Peyer's patch (tissue), 4 donors: ENCODE results near the gene SURF1. TPM values are rescaled to one million over a fixed set of nuclear protein-coding genes. Genes with fewer than 3 reads are reported as not detected.

Source experiments
- DNase-seq, 3 donors: peaks; one replicate each; pipeline ENCODE4 v3.0.0-alpha.2; 2017 to 2019
- H3K27ac ChIP-seq, 4 donors: fragments of 200-600 bp; sonication (generic); one replicate each; pipeline ENCODE4 v1.5.1; 2016 to 2019
- H3K27me3 ChIP-seq, 2 donors: fragments of 200-600 bp; sonication (generic); one replicate each; pipeline ENCODE4 v1.5.1; 2019
- H3K36me3 ChIP-seq, 3 donors: fragments of 200-600 bp; sonication (generic); one replicate each; pipeline ENCODE4 v1.5.1; 2016 to 2019
- H3K4me1 ChIP-seq, 4 donors: fragments of 200-600 bp; sonication (generic); one replicate each; pipeline ENCODE4 v1.5.1; 2016 to 2019
- H3K4me3 ChIP-seq, 4 donors: fragments of 200-600 bp; sonication (generic); 1 replicate in 3 of 4; 2 replicates in 1 of 4; pipeline ENCODE4 v1.5.1; 2016 to 2019; ENCODE audit warnings: mild to moderate bottlenecking in 1 of 4
- H3K9me3 ChIP-seq, 4 donors: fragments of 200-600 bp; sonication (generic); one replicate each; pipeline ENCODE4 v1.5.1; 2016 to 2019; ENCODE audit warnings: mild to moderate bottlenecking in 1 of 4
- CTCF ChIP-seq, 6 experiments: fragments of 450-650 bp in 4 of 6; fragments of 200-600 bp in 2 of 6; sonication (generic) in 1 of 6; IDR thresholded peaks; one replicate each; pipeline ENCODE4 v1.5.1; 2017 to 2019; ENCODE audit warnings: antibody characterized with exemption in 6 of 6, mild to moderate bottlenecking in 3 of 6, moderate library complexity in 1 of 6
- POLR2A ChIP-seq, 2 donors: fragments of 450-650 bp; IDR thresholded peaks; one replicate each; pipeline ENCODE4 v1.5.1; 2017; ENCODE audit warnings: antibody characterized with exemption in 2 of 2, mild to moderate bottlenecking in 2 of 2, moderate library complexity in 2 of 2
- total RNA-seq, 4 donors: library from RNA; depleted of rRNA; stranded (reverse); fragments of >200 nt; gene quantifications; one replicate each; pipeline ENCODE4 v1.1.0, GENCODE V29; 2016

The SURF1 gene
- total RNA-seq, 4 donors from 2014 or later: 41.2 to 75.1 (median 53.4) TPM

GRCh38 chr9:133359399-133360175, 3.3 kb upstream of the SURF1 start:
- TF ChIP-seq POLR2A (IDR thresholded peaks at IDR 0.05) (no peak), CTCF (IDR thresholded peaks at IDR 0.05) (peak in 3 of 6 experiments; percentile 30 to 34 (median 31))
- Histone ChIP-seq H3K4me3 (no peak overlapping the region), H3K27me3 (no peaks in the 10 kb centered on the region), H3K4me1 (peaks cover 0 to 44% (median 10%) of the 10 kb centered on the region in 4 donors), H3K27ac (peak overlapping the region in 2 of 4 donors; percentile 3 to 11), H3K9me3 (no peaks in the 10 kb centered on the region), H3K36me3 (peaks cover 0 to 52% (median 0%) of the 10 kb centered on the region in 3 donors)
- peak in 1 of 3 donors; percentile 52 for DNase-seq

- Histone ChIP-seq H3K4me1 (peaks cover 0 to 44% (median 10%) of the 10 kb centered on the region in 4 donors), H3K27me3 (no peaks in the 10 kb centered on the region), H3K4me3 (no peak overlapping the region), H3K27ac (no peak overlapping the region), H3K36me3 (peaks cover 0 to 47% (median 0%) of the 10 kb centered on the region in 3 donors), H3K9me3 (no peaks in the 10 kb centered on the region)
- no peak for DNase-seq
- no peak for TF ChIP-seq CTCF (IDR thresholded peaks at IDR 0.05)
Measured at GRCh38 chr9:133357656-133358055, 1.4 kb upstream of the SURF1 start.

- H3K27me3 ChIP-seq: no peaks in the 10 kb centered on the region
Measured at GRCh38 chr9:133355881-133356357, 368 bp downstream of the SURF1 start.

GRCh38 chr9:133354766-133355165, 1.5 kb downstream of the SURF1 start:
- no peaks in the 10 kb centered on the region for H3K9me3 ChIP-seq
- no peak overlapping the region for H3K4me3 ChIP-seq
- no peak for DNase-seq
- H3K4me1 ChIP-seq: peaks cover 0 to 34% (median 10%) of the 10 kb centered on the region in 4 donors
- H3K27me3 ChIP-seq: no peaks in the 10 kb centered on the region
- peaks cover 0 to 49% (median 3%) of the 10 kb centered on the region in 3 donors for H3K36me3 ChIP-seq
- no peak overlapping the region for H3K27ac ChIP-seq
- TF ChIP-seq CTCF (IDR thresholded peaks at IDR 0.05): no peak
- no peak for TF ChIP-seq POLR2A (IDR thresholded peaks at IDR 0.05)

More at GRCh38 chr9:133355881-133356357, 368 bp downstream of the SURF1 start:
- peaks cover 0 to 48% (median 0%) of the 10 kb centered on the region in 3 donors for H3K36me3 ChIP-seq
- DNase-seq: peak in 1 of 3 donors; percentile 62
- peak overlapping the region; percentile 70 to 91 (median 84) for H3K4me3 ChIP-seq
- peak overlapping the region; percentile 72 to 88 (median 80) for H3K27ac ChIP-seq
- H3K9me3 ChIP-seq: no peaks in the 10 kb centered on the region
- peaks cover 0 to 41% (median 10%) of the 10 kb centered on the region in 4 donors for H3K4me1 ChIP-seq
- no peak for TF ChIP-seq CTCF (IDR thresholded peaks at IDR 0.05)
- TF ChIP-seq POLR2A (IDR thresholded peaks at IDR 0.05): no peak

- peaks cover 0 to 50% (median 3%) of the 10 kb centered on the region in 3 donors for H3K36me3 ChIP-seq
- no peaks in the 10 kb centered on the region for H3K27me3 ChIP-seq
- no peak for DNase-seq
- TF ChIP-seq CTCF (IDR thresholded peaks at IDR 0.05) (no peak), POLR2A (IDR thresholded peaks at IDR 0.05) (no peak)
- no peaks in the 10 kb centered on the region for H3K9me3 ChIP-seq
- no peak overlapping the region for H3K27ac ChIP-seq
- peaks cover 0 to 38% (median 19%) of the 10 kb centered on the region in 4 donors for H3K4me1 ChIP-seq
- no peak overlapping the region for H3K4me3 ChIP-seq
Measured at GRCh38 chr9:133353548-133353947, 2.7 kb downstream of the SURF1 start.
